HPDE6-E6E7 (cell line): ENCODE data around the gene PSMC4.

Experiments
- DNase-seq: peaks from one replicate; pipeline ENCODE4 v3.0.0; 2011; ENCODE audit warnings: missing footprints; ENCODE audit errors: extremely low spot score

PSMC4 gene

GRCh38 chr19:39987596-39987995, 16.6 kb downstream of the PSMC4 start:
- no peak for DNase-seq

- no peak for DNase-seq
Observed at GRCh38 chr19:39993605-39994004, 22.6 kb downstream of the PSMC4 start.

- no peak for DNase-seq
Observed at GRCh38 chr19:39994361-39994760, 23.4 kb downstream of the PSMC4 start.

- DNase-seq: no peak
Observed at GRCh38 chr19:39995794-39996193, 24.8 kb downstream of the PSMC4 start.

GRCh38 chr19:39996218-39996810, 25.3 kb downstream of the PSMC4 start:
- peak; percentile 41 for DNase-seq

GRCh38 chr19:39996811-39997637, 26.1 kb downstream of the PSMC4 start, which contains the start of gene ZNF546:
Gene ZNF546 (plus strand): TSS chr19:39997060. CDS start chr19:39998327, 1,267 bp downstream.
- peak; percentile 82 for DNase-seq

GRCh38 chr19:39997638-39998216, 26.8 kb downstream of the PSMC4 start:
- DNase-seq: no peak

GRCh38 chr19:39998501-39998900, 27.5 kb downstream of the PSMC4 start:
- no peak for DNase-seq

- no peak for DNase-seq
Observed at GRCh38 chr19:40005691-40006272, 34.8 kb downstream of the PSMC4 start.

GRCh38 chr19:40006273-40006691, 35.3 kb downstream of the PSMC4 start:
- DNase-seq: no peak

GRCh38 chr19:40009674-40010073, 38.7 kb downstream of the PSMC4 start:
- DNase-seq: no peak

- DNase-seq: no peak
Observed at GRCh38 chr19:40013991-40014390, 43.0 kb downstream of the PSMC4 start.

- DNase-seq: no peak
Observed at GRCh38 chr19:40023969-40024368, 53.0 kb downstream of the PSMC4 start.

GRCh38 chr19:40025938-40026596, 55.1 kb downstream of the PSMC4 start:
- no peak for DNase-seq

GRCh38 chr19:40026597-40026970, 55.6 kb downstream of the PSMC4 start:
- no peak for DNase-seq
